DMS153 treated with DMSO at 0.1 percent for 48 hours (cell line): ENCODE measurements around the gene PHF20.
"Not testable (repeated sequence)": the region's sequence is repeated elsewhere in the genome, so short reads cannot be mapped to it uniquely, and the experiment has no call there.

ENCODE experiments used
- DNase-seq: peaks from one replicate; lab custom pipeline; 2025; ENCODE audit not compliant: unreplicated experiment; lab: John Stamatoyannopoulos, UW

Gene PHF20

GRCh38 chr20:35883778-35884540, 112.1 kb downstream of the PHF20 start:
- DNase-seq, result peak; percentile 40

GRCh38 chr20:35884541-35884865, 112.7 kb downstream of the PHF20 start:
- DNase-seq, result no peak

GRCh38 chr20:35885212-35885611, 113.4 kb downstream of the PHF20 start:
- DNase-seq, result no peak

GRCh38 chr20:35886537-35886936, 114.7 kb downstream of the PHF20 start:
- DNase-seq, result no peak

GRCh38 chr20:35887393-35888064, 115.7 kb downstream of the PHF20 start:
- DNase-seq, result no peak

- no peak for DNase-seq
Observed at GRCh38 chr20:35888657-35889056, 116.8 kb downstream of the PHF20 start.

- no peak for DNase-seq
Observed at GRCh38 chr20:35891375-35891774, 119.6 kb downstream of the PHF20 start.

- DNase-seq, result no peak
Observed at GRCh38 chr20:35892871-35893270, 121.1 kb downstream of the PHF20 start.

- no peak for DNase-seq
Observed at GRCh38 chr20:35893942-35894341, 122.1 kb downstream of the PHF20 start.

- not testable (repeated sequence) for DNase-seq
Observed at GRCh38 chr20:35895516-35895915, 123.7 kb downstream of the PHF20 start.

- no peak for DNase-seq
Observed at GRCh38 chr20:35899064-35899463, 127.2 kb downstream of the PHF20 start.

GRCh38 chr20:35901230-35901629, 129.4 kb downstream of the PHF20 start:
- not testable (repeated sequence) for DNase-seq

GRCh38 chr20:35901678-35902544, 130.1 kb downstream of the PHF20 start:
- no peak for DNase-seq

- no peak for DNase-seq
Observed at GRCh38 chr20:35902545-35902941, 130.7 kb downstream of the PHF20 start.

- no peak for DNase-seq
Observed at GRCh38 chr20:35903843-35904242, 132.0 kb downstream of the PHF20 start.

GRCh38 chr20:35904982-35905663, 133.3 kb downstream of the PHF20 start:
- DNase-seq, result no peak

GRCh38 chr20:35907017-35907701, 135.3 kb downstream of the PHF20 start:
- no peak for DNase-seq

GRCh38 chr20:35908007-35908406, 136.2 kb downstream of the PHF20 start:
- DNase-seq, result no peak

- no peak for DNase-seq
Observed at GRCh38 chr20:35909176-35909575, 137.4 kb downstream of the PHF20 start.

- no peak for DNase-seq
Observed at GRCh38 chr20:35909796-35910195, 138.0 kb downstream of the PHF20 start.

- DNase-seq, result no peak
Observed at GRCh38 chr20:35910254-35910653, 138.4 kb downstream of the PHF20 start.
